M059J (cell line): ENCODE data around the gene CERS5. TPM values are rescaled to one million over a fixed set of nuclear protein-coding genes. Genes with fewer than 3 reads are reported as not detected.

ENCODE experiments used
- DNase-seq: peaks from one replicate; pipeline ENCODE4 v3.0.0-alpha.2; 2012; ENCODE audit warnings: low read depth
- total RNA-seq: library from RNA; depleted of rRNA; stranded (reverse); fragments of >200 nt; shearing (Covaris generic); gene quantifications from 2 replicates; pipeline ENCODE4 v1.2.3, GENCODE V29; 2014; rRNA removed

CERS5 gene
- total RNA-seq, 1 experiment from 2014 or later: 26.1 TPM

- DNase-seq: no peak
Measured at GRCh38 chr12:50079771-50080170, 87.4 kb downstream of the CERS5 start.

Other genes starting within 250 kb of the CERS5 start
- not detected in 2 replicates for gene AQP2, start 216.6 kb downstream of the CERS5 start, total RNA-seq
- gene AQP5, start 205.5 kb downstream of the CERS5 start, total RNA-seq: 0.25 and 0.27 TPM in 2 replicates
- gene AQP6, start 194.4 kb downstream of the CERS5 start, total RNA-seq: not detected in 2 replicates
- gene RACGAP1, start 141.9 kb downstream of the CERS5 start, total RNA-seq: 113 and 137 TPM in 2 replicates
- 0.69 and 4.2 TPM in 2 replicates for gene ASIC1, start 109.8 kb downstream of the CERS5 start, total RNA-seq
- gene SMARCD1, start 82.0 kb downstream of the CERS5 start, total RNA-seq: 48.7 and 52.9 TPM in 2 replicates
- gene GPD1, start 63.4 kb downstream of the CERS5 start, total RNA-seq: 0.20 TPM in 1 of 2 replicates, not detected in the other
- gene COX14, start 55.1 kb downstream of the CERS5 start, total RNA-seq: 67.6 and 72.0 TPM in 2 replicates
- 199 and 240 TPM in 2 replicates for gene LIMA1, start 116.2 kb upstream of the CERS5 start, total RNA-seq
- gene FAM186A, start 229.2 kb upstream of the CERS5 start, total RNA-seq: not detected in 2 replicates
- gene LARP4, start 233.5 kb upstream of the CERS5 start, total RNA-seq: 20.4 and 21.1 TPM in 2 replicates